Stimulated activated CD8-positive, alpha-beta memory T cell treated with anti-CD3 and anti-CD28 coated beads, Interleukin-12 subunit alpha, Interleukin-12 subunit beta, amount 100 ng/mL, for 4 hours (primary cell): ENCODE measurements around the gene CEP41.

Experiments
- DNase-seq: peaks from one replicate; pipeline ENCODE4 v3.0.0-alpha.2; 2020; ENCODE audit warnings: low read depth

The CEP41 gene, protein sequence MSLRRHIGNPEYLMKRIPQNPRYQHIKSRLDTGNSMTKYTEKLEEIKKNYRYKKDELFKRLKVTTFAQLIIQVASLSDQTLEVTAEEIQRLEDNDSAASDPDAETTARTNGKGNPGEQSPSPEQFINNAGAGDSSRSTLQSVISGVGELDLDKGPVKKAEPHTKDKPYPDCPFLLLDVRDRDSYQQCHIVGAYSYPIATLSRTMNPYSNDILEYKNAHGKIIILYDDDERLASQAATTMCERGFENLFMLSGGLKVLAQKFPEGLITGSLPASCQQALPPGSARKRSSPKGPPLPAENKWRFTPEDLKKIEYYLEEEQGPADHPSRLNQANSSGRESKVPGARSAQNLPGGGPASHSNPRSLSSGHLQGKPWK

DNA sequence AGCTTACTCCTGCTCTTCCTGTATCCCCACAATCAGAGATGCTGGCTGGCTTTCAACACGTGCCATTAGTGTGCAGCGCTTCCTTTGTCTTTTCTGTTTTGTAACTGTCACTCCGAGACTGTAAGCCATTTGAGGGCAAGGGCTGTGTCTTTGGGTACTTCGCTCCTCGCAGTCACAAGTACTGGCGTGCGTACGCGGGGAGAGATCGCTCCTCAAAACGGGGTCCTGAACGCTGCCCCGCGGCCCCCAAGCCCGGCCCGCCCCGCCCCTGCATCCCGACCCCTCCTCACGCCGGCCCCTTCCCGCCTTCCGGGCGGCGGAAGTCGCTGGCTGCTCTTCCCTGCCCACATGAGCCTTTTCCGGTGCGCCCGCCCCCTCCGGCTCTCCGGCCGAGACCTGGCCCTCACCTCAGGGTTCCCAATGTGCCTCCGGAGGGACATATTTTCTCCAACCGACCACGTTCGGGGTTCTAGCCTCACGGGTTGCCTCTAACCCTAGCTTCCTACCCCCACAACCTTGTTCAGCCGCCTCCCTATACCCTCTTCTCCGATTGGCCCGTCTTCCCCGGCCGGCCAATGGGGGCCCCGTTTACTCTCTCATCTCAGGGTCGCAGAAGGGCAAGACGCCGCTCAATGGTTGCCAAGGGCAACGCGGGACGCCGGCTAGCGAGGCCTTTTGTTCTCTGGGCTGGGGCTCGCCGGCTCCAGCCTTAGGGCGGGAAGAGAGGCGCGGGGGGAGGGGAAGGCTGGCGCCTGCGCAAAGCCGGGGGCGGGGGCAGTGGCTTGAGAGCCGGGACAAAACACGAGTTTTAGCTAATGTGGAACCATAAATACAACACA is at the start of gene CEP41:
TSS of gene CEP41 (minus strand) at position 490 of the 839 bp plus-strand sequence. CDS start at position 440, 50 bp downstream.
- DNase-seq, result peak; percentile 83

GRCh38 chr7:130490311-130490791 is 49.5 kb upstream of the CEP41 start:
- DNase-seq, result no peak

- DNase-seq, result no peak
These were observed 48.5 kb upstream of the CEP41 start for GRCh38 chr7:130489140-130489983.

DNA sequence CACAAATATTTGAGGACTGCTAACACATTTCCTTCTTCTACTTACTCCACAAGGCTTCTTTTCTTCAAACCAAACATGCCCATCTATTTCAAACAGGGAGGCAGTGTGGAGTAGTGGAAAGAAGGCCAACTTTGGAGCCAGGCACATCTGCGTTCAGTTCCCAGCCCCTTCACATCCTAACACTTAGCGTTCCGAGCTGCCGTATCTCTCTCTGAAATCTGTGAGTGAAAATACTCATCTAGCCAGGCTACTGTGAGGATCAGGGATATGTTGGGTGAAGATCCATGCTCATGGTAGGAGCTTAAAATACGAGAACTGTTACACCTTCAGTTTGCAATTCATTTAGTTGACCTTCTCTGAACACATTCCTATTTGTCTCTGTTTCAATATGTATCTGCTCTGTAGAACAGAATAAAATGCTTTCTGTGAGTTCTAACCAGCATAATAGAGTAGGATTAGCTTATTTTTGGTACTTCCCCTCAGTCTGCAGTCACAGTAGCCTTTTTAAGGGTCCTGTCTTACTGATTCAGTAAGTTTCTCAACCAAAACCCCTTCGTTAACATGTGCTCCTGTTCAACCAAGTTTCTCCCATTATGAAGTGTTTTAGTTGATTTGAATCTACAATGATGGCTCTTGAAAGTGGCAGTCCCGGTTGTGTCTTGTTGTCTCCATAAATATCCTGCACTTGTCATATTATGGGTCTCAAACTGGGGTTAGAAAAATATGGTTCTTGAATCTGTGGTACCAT is 47.8 kb upstream of the CEP41 start:
- no peak for DNase-seq

DNA sequence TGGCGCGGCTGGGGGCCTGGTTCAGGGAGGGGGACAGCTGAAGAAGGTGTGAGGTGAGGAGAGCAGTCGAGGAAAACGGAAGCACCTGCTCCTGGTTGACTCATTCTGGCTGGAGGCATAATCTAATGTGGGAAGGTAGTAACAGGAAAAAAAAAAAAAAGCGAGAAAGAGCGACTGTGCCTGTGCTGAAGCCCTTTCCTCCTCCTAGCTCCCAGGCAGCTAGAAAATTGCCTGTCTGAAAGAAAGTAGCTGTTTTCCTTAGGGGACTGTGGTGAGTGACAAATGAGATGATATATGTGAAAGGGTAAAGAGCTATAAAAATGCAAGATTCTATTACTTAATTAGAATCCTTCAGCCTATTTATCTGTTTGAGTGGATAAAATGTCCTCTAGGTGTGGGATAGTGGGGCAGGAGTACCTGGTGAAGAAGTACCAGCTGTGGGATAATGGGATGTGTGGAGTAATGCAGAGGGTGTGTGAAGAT is 46.2 kb upstream of the CEP41 start:
- no peak for DNase-seq

DNA sequence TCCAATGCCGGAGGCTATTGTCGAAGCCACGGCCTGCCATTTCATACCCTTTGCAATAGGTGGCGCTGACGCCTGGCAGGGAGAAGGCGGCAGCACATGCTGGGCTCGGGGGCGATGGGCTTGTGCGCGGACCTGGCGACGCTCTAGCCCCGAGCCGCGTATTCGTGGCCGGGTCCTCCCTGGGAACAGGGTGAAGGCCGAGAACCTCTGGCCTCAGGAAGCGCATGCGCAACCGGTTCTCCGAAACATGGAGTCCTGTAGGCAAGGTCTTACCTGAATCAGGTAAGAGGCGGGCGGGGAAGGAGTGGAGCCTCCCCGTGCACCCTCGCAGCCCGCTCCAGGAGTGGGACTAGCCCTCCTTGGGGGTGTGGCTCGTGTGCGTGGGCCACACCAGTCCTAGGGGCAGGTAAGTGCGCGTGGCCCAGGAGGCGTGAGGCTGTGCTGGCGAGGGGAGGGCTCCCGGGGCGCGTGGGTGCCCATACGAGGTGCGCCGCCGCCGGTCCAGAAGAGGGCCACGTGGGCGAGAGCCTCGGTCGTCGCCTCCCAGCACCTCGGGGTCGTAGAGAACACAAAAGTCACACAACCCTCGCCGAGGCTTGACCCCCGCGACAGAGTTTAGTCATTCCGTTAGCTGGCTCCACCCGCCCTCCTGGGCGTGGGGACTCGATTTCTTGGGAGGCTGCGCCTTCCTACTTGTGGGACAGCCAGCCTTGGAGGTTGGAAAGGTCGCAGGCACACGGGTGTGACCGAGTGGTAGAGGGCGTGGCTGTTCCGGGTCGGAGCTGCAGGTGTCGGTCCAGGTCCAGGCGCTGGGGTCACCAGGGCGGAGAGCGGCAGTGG is 45.5 kb upstream of the CEP41 start:
- DNase-seq, result peak; percentile 41

- DNase-seq, result no peak
These were observed 44.9 kb upstream of the CEP41 start for GRCh38 chr7:130485734-130486113.

- no peak for DNase-seq
These were observed 42.2 kb upstream of the CEP41 start for GRCh38 chr7:130483031-130483430.

DNA sequence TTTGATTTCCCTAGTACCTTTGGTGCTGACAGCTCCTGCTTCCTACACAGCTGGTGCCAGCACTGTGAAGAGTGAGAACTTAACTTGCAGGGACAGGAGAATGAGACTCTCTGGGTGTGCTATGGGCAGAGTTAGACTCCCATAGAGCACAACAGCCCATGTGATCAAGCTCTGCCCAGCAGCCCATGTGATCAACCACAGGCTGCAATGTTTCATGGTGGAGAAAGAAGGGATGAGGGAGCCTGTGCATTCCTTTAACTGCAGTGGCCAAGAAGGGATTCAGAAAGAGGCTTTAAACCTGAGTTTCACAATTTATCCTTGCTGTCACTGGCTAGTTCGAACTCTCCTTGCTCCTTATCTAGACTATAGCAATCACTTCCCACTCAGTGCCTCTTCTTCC is 41.1 kb upstream of the CEP41 start:
- no peak for DNase-seq

DNA sequence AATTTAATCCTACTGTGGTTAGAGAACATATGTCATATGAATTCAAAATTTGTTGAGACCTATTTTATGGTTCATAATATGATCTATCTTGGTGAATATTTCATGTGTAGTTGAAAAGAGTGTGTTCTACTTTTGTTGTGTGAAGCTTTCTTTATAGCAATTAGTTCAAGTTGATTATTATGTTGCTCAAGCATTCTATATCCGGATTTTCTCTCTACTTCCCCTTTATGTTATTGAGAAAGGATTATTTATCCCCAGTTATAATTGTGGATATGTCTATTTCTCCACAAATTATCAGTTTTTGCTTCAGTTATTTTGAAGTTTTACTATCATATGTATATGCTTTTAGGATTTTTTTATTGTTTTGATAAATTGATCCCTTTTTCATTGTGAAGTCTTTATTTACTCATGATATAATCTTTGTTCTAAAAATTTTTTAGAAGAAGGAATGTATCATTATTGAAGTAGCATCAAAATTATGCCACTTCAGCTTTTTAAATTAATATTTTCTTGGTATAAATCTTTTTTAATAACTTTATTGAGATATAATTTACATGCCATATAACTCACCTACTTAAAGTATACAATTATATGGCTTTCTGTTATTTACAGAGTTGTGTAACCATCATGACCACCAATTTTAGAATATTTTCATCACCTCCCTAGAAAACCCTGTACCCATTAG is 39.0 kb upstream of the CEP41 start:
- no peak for DNase-seq

GRCh38 chr7:130478991-130479390 is 38.2 kb upstream of the CEP41 start:
- no peak for DNase-seq

GRCh38 chr7:130476297-130477150 is 35.7 kb upstream of the CEP41 start:
- DNase-seq, result no peak

- DNase-seq, result no peak
These were observed 35.0 kb upstream of the CEP41 start for GRCh38 chr7:130475776-130476175.

GRCh38 chr7:130473876-130474275 is 33.1 kb upstream of the CEP41 start:
- DNase-seq, result no peak

DNA sequence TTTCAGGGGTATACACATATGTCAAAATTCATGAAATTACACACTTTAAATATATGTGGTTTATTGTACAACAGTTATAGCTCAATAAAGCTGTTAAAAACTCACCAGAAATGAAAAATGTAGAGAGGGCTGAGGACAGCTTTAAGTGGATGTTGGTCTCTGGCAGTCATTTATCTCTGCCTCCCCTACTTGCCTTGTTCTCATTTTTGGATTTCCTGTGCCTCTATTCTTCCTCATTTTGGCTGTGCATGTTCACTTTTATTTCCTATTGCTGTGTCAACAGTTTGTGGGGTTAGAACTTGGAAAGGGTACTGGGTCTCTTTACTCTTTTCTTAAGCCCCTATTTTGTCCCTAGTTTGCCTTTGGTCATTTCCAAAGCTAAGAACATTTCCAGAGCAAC is 32.5 kb upstream of the CEP41 start:
- DNase-seq, result no peak

GRCh38 chr7:130471974-130472373 is 31.2 kb upstream of the CEP41 start:
- DNase-seq, result no peak

DNA sequence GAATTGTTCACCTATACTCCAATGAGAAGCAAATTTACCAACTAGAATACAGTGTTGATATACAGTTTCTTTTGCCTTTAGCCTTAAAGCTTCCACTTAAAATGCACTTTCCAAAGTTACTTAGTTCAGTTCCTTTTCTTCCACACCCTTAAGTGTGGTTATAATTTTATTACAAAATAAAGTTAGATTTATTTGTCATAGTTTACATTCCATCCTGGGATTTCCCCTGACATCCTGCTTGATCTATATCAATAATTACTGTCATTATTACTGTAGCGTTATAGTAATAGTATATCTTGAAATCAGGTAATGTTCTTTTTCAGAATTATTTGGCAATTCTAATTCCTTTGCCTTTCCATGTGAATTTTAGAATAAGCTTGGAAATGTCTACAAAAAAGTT is 27.8 kb upstream of the CEP41 start:
- no peak for DNase-seq

DNA sequence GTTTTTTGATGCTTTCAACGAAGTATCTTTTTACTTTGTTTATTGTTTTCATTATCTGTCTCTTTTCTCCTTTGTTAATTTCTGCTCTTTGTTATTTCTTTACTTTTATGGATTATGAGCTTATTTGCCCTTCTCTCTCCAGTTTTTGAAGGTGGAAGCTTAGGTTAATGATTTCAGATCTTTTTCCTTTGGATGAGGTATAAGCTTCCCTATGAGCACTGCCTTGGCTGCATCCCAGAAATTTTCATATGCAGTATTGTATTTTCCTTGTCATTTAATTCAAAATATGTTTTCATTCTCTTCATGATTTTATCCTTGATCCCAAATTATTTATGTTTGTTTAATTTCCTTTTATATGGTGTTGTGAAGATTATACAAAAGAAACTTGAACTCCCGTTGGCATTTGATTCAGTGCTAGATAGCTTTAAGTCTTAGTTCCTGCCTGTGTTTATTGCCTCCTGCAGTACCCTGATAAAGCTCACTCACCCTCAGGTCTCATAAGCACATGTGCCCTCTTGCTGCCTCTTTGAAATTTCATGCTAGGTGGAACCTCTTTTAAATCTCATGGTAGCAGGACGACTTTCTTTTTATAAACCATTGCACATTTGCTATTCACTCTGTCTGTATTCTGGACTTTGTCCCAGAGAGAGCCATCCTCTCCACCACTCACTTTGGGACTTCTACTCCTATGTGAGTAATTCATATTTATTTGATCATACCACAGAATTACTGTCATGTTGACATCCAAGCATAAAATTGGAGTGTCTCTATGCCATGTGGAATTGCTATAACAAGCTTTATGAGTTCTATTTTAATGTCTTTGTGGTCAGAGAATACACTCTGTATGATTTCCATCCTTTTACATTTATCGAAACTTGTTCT is 23.0 kb upstream of the CEP41 start:
- no peak for DNase-seq
